Heart right ventricle (tissue), 16 donors: ENCODE measurements around the gene ZNF516. TPM values are rescaled to one million over a fixed set of nuclear protein-coding genes. Genes with fewer than 3 reads are reported as not detected.

Source experiments
- ATAC-seq, 8 donors: fragments of 200-7000 bp; cut with Tn5 transposase; one replicate each; pipeline ENCODE4 v1.9.1; 2020; ENCODE audit warnings: mild to moderate bottlenecking in 8 of 8, moderate library complexity in 8 of 8, moderate number of reproducible peaks in 1 of 8
- DNase-seq, 2 donors: peaks; one replicate each; pipeline ENCODE4 v3.0.0-alpha.2; 2020
- H3K27ac ChIP-seq, 10 donors: fragments of 200-600 bp; sonication (generic) in 2 of 10; one replicate each; pipeline versions ENCODE4 v1.5.0 to v1.8.0; 2020 to 2022; ENCODE audit warnings: mild to moderate bottlenecking in 3 of 10
- H3K27me3 ChIP-seq, 7 donors: fragments of 200-600 bp; one replicate each; pipeline ENCODE4 v1.8.0; 2021 to 2022; ENCODE audit warnings: mild to moderate bottlenecking in 2 of 7
- H3K36me3 ChIP-seq, 9 donors: fragments of 200-600 bp; sonication (generic) in 1 of 9; one replicate each; pipeline versions ENCODE4 v1.5.0 to v1.8.0; 2020 to 2022; ENCODE audit warnings: mild to moderate bottlenecking in 2 of 9
- H3K4me1 ChIP-seq, 9 donors: fragments of 200-600 bp; sonication (generic) in 1 of 9; one replicate each; pipeline versions ENCODE4 v1.5.0 to v1.8.0; 2020 to 2022; ENCODE audit warnings: mild to moderate bottlenecking in 4 of 9
- H3K4me3 ChIP-seq, 10 donors: fragments of 200-600 bp; sonication (generic) in 2 of 10; one replicate each; pipeline versions ENCODE4 v1.5.0 to v1.8.0; 2020 to 2022; ENCODE audit warnings: mild to moderate bottlenecking in 7 of 10, moderate library complexity in 2 of 10
- H3K9me3 ChIP-seq, 11 donors: fragments of 200-600 bp in 10 of 11; sonication (generic) in 2 of 11; one replicate each; pipeline versions ENCODE4 v1.5.0 to v1.8.0; 2013 to 2022; ENCODE audit warnings: mild to moderate bottlenecking in 2 of 11, control low read depth in 1 of 11, moderate library complexity in 1 of 11
- WGBS, 2 donors: extraction: QIAGEN DNeasy Blood & Tissue Kit; methylation state at CpG; one replicate each; pipeline ENCODE4 v1.1.7; 2013; ENCODE audit warnings: inconsistent platforms in 1 of 2; 5-methylcytosine and 5-hydroxymethylcytosine counted together
- intact Hi-C, 10 donors: fragments of 100-400 bp; cut with DNase I; formaldehyde crosslinking; loops; one replicate each; pipeline versions ENCODE4 v1.11.1 to v1.14.2; 2022
- polyA plus RNA-seq, 2 donors: library from polyadenylated mRNA; stranded (reverse); fragments of 200-250 nt; gene quantifications; one replicate each; pipeline ENCODE4 v1.2.3, GENCODE V29; 2013
- total RNA-seq, 10 donors: library from RNA; stranded (reverse); fragmentation: NEBNext Ultra II Directional in 3 of 10; extraction: Animal tissue kit (Norgen Biotek cat#: 25700) in 3 of 10; gene quantifications; one replicate each; pipeline versions ENCODE4 v1.2.1 to v1.2.4, GENCODE V29; 2021 to 2023
- TF ChIP-seq, protein P1 (sequence below), 9 donors: fragments of 200-600 bp; sonication (generic) in 2 of 9; IDR thresholded peaks; one replicate each; pipeline versions ENCODE4 v1.5.0 to v1.8.0; 2021 to 2022; ENCODE audit warnings: antibody characterized with exemption in 9 of 9, mild to moderate bottlenecking in 5 of 9, moderate library complexity in 1 of 9
- donor health status: Arrhythmogenic right ventricular cardiomyopathy.
- donor health status: ischemic (EF 13 %, LVEDD 7.1; RV severe dilation, severe dysfunction).
- donor health status: healthy with polysubstance abuse.
- donor health status: DM: no; HTN: yes; CAD: no.
- donor health status: DM: no; HTN: no; CAD: no.
- donor health status: ischemic (EF 25% LVEDD 6.9; RV normal size, moderate dysfunction).
- donor health status: ischemic (EF 25% LVEDD 5.7; RV mildly dilated, moderate dysfunction).
- donor health status: healthy.
- donor health status: DM: yes; HTN: yes; CAD: no.
- donor health status: Ischemic cardiomyopathy.
- donor health status: ischemic (EF 35%, LVEDD 5.7; RV mildly dilated, moderate dysfunction).
- donor health status: nonischemic (EF 11% LVEDD 7.7; RV severe dilation, severe dysfunction).
- donor health status: DM: yes; HTN: yes; CAD: no.
- donor health status: PGD.
- donor health status: ischemic (EF 29% LVEDD 5.4; RV normal size, mild dysfunction).
- donor health status: nonischemic (EF 23%, LVEDD 6.1; RV moderate dilation, normal function).

The ZNF516 gene
- total and polyA plus RNA-seq, 12 donors, result 2.6 to 24.8 (median 17.3) TPM

GRCh38 chr18:76506974-76507764, 12.1 kb upstream of the ZNF516 start:
- TF ChIP-seq, protein P1, sequence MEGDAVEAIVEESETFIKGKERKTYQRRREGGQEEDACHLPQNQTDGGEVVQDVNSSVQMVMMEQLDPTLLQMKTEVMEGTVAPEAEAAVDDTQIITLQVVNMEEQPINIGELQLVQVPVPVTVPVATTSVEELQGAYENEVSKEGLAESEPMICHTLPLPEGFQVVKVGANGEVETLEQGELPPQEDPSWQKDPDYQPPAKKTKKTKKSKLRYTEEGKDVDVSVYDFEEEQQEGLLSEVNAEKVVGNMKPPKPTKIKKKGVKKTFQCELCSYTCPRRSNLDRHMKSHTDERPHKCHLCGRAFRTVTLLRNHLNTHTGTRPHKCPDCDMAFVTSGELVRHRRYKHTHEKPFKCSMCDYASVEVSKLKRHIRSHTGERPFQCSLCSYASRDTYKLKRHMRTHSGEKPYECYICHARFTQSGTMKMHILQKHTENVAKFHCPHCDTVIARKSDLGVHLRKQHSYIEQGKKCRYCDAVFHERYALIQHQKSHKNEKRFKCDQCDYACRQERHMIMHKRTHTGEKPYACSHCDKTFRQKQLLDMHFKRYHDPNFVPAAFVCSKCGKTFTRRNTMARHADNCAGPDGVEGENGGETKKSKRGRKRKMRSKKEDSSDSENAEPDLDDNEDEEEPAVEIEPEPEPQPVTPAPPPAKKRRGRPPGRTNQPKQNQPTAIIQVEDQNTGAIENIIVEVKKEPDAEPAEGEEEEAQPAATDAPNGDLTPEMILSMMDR (IDR thresholded peaks at IDR 0.05), result no peak
- no peaks in the 10 kb centered on the region for H3K27me3 ChIP-seq
- no peaks in the 10 kb centered on the region for H3K9me3 ChIP-seq
- ATAC-seq (no peak), DNase-seq (no peak)
- H3K27ac ChIP-seq, result no peak overlapping the region
- no peak overlapping the region for H3K4me3 ChIP-seq
- peaks cover 0 to 32% (median 0%) of the 10 kb centered on the region in 9 donors for H3K4me1 ChIP-seq
- intact Hi-C loops, result no loop called here
- H3K36me3 ChIP-seq, result no peaks in the 10 kb centered on the region
- WGBS, 2 donors, result 92 to 95% methylated on average over 21 of the region's 21 CpGs

- Histone ChIP-seq H3K9me3 (no peaks in the 10 kb centered on the region), H3K27ac (no peak overlapping the region), H3K27me3 (no peaks in the 10 kb centered on the region), H3K36me3 (no peaks in the 10 kb centered on the region), H3K4me1 (peaks cover 0 to 33% (median 0%) of the 10 kb centered on the region in 9 donors), H3K4me3 (no peak overlapping the region)
- WGBS, 2 donors, result 93 to 96% methylated on average over 9 of the region's 9 CpGs
- DNase-seq (no peak), ATAC-seq (no peak)
- TF ChIP-seq, protein P1 (IDR thresholded peaks at IDR 0.05), result no peak
- intact Hi-C loops, result no loop called here
These were observed 11.4 kb upstream of the ZNF516 start for GRCh38 chr18:76506395-76506794.

- intact Hi-C loops, result no loop called here
- DNase-seq, result no peak
- Histone ChIP-seq H3K9me3 (no peaks in the 10 kb centered on the region), H3K27ac (no peak overlapping the region), H3K4me3 (no peak overlapping the region), H3K4me1 (peaks cover 0 to 33% (median 0%) of the 10 kb centered on the region in 9 donors), H3K36me3 (no peaks in the 10 kb centered on the region), H3K27me3 (no peaks in the 10 kb centered on the region)
- no peak for ATAC-seq
- TF ChIP-seq, protein P1 (IDR thresholded peaks at IDR 0.05), result no peak
- 92 to 93% methylated on average over 2 of the region's 2 CpGs for WGBS, 2 donors
These were observed 10.6 kb upstream of the ZNF516 start for GRCh38 chr18:76505614-76506013.

DNA sequence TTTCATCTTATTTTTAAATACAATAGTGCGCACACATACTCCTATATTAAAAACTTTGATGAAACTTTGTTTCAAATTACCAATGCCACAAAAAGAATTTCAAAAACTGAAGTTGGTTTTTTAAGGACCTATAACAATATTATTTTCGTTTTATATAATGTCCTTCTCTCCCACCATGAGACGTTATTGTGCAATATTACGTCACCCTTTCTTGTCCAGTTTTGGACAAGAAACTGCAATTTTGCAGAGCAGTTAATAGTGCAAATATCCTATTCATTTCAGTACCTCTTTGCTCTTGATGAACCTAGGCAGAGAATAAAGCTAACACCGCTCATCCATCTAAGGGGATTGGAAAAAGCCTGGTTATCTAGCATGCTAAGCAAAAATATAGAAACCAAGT, 9.7 kb upstream of the ZNF516 start:
- H3K4me1 ChIP-seq, result peaks cover 0 to 33% (median 0%) of the 10 kb centered on the region in 9 donors
- DNase-seq (no peak), ATAC-seq (no peak)
- no peaks in the 10 kb centered on the region for H3K27me3 ChIP-seq
- TF ChIP-seq, protein P1 (IDR thresholded peaks at IDR 0.05), result no peak
- no peak overlapping the region for H3K27ac ChIP-seq
- no peaks in the 10 kb centered on the region for H3K36me3 ChIP-seq
- intact Hi-C loops, result loop anchor here in 1 of 10 donors (5.0 kb wide), 1 partner anchor 208 kb away; no protein-coding TSS in a partner anchor
- H3K9me3 ChIP-seq, result no peaks in the 10 kb centered on the region
- no peak overlapping the region for H3K4me3 ChIP-seq
- WGBS, 2 donors, result 84 to 85% methylated on average over 5 of the region's 5 CpGs
